Measurements from ENCODE around the gene FOXA1.

Gene FOXA1

DNA sequence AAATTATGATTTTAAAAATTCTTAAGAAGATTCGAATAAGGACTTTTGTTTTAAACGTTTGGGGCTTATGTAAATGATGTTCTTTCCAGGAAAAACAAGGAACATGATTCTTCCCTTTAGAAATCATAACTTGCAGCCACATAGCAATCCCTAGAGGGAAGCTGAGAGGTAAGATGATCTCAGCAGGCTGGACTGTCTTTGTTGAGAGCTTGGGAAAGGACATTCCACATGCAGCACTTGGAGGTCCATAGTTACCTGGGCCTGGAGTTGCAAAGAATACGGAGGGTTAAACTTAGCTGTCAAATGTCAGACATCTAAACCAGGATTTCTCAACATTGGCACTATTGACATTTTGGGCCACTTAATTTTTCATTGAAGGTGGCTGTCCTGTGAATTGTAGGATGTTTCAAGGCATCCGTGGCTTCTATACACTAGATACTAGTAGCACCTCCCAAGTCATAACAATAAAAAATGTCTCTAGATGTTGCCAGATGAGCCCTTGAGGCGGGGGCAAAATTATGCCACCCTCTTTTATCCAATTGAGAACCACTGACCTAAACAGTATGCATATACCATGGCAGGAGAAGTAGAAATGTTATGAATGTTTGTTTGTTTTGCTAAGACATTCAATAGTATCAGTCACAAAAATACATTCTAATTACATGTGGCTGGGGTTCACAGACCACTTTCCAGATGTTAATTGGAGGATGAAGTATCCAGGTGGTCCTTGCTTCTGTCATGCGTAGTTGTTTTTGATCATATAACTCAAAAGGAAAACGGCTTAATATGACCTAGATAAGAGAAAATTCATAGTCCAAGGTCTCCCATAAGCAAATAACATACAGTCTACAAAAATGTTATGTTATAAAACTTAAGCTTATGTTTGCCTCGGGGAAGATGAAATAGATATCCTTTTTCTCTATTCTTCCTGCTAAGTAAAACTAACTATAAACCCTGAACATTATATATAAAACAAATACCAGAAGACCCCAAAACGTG lies 30.8 kb upstream of the FOXA1 start:
- TF ChIP-seq, protein P1, sequence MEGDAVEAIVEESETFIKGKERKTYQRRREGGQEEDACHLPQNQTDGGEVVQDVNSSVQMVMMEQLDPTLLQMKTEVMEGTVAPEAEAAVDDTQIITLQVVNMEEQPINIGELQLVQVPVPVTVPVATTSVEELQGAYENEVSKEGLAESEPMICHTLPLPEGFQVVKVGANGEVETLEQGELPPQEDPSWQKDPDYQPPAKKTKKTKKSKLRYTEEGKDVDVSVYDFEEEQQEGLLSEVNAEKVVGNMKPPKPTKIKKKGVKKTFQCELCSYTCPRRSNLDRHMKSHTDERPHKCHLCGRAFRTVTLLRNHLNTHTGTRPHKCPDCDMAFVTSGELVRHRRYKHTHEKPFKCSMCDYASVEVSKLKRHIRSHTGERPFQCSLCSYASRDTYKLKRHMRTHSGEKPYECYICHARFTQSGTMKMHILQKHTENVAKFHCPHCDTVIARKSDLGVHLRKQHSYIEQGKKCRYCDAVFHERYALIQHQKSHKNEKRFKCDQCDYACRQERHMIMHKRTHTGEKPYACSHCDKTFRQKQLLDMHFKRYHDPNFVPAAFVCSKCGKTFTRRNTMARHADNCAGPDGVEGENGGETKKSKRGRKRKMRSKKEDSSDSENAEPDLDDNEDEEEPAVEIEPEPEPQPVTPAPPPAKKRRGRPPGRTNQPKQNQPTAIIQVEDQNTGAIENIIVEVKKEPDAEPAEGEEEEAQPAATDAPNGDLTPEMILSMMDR (conservative IDR thresholded peaks at IDR 0.05; ENCODE audit: low read depth, low read length) = no peak
- H3K4me3 ChIP-seq (ENCODE audit: low read depth, low read length) = no peak overlapping the region
- DNase-seq (ENCODE audit: low read depth) = peak; percentile 48

DNA sequence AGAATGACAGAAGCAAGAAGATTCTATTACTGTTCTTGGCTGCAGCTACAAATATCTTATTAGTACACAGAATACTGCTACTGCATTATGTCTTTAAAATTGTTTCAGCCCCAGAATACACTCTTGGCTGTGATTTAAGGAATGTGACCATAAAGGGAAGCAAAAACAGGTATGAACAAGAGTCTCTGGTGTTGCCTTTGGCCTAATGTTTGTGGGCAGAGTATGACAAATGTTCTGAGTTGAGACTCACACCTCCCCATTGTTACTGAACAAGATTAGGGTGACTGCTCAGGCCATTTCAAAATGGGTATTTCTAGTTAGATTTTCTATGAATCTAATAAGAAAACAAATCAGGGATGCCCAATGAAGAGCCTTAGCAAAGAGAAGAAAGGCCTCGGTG lies 28.9 kb upstream of the FOXA1 start:
- DNase-seq (ENCODE audit: low read depth) = no peak
- H3K4me3 ChIP-seq (ENCODE audit: low read depth, low read length) = no peak overlapping the region
- TF ChIP-seq, protein P1 (conservative IDR thresholded peaks at IDR 0.05; ENCODE audit: low read depth, low read length) = no peak

DNA sequence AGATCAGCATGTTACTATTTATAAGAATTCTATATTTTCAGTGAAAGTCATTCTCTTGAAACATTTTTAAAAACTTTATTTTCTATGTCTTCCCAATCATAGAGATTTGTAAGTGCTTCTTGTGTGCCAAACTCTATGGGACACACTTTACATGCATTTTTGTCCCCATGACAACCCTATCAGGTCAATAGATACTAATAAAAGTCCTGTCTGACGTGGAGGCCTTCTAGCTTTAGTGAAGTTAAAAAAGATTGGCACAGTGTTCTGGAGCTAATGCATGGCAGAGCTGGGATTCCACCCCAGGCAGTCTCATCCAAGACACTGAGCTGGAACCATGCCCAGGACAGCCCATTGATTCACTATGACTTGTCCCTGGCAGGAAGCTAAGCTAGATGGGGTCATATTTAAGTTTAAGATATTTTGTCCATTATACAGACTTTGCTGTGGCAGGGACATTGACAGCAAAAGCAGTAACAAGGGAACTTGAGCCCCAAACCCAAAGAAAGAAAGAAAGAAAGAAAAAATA lies 28.4 kb upstream of the FOXA1 start:
- DNase-seq (ENCODE audit: low read depth) = peak; percentile 71

DNA sequence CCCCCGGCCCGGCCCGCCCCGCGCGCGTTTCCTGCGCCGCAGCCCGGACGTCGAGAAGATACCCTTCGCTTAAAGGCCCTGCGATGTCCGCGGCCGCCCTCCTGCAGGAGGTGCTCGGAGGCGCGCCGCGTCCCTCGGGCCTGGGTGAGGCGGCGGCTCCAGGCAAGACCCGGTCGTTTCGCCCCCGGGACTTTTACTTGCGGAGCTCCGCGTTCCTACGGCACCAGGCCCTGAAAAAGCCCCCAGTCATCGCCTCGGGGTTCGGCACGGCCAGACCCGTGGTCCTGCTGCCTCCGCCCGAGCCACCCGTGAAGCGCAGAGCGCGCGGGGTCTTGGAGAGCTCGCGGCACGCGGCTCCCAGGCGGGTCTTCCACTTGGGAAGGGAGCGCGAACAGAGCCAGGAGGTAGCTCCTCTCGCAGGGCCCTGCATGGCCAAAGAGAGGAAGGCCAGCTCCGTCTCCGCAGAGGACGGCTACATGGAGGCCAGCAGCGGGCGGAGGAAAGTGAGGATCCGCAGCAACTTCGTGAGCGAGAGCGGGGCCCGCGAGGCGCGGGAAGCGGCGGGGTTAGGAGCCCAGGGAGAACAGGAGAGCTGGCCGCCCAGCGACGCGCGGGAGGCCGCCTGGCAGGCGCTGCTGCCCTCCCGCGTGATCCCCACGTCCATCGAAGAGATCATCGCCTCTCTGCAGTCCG lies 27.3 kb upstream of the FOXA1 start:
- H3K4me3 ChIP-seq (ENCODE audit: low read depth, low read length) = peak overlapping the region; percentile 60
- DNase-seq (ENCODE audit: low read depth) = peak; percentile 67
- TF ChIP-seq, protein P1 (conservative IDR thresholded peaks at IDR 0.05; ENCODE audit: low read depth, low read length) = no peak

More for the DNA sequence above, 28.4 kb upstream of the FOXA1 start:
- TF ChIP-seq, protein P1 (conservative IDR thresholded peaks at IDR 0.05; ENCODE audit: low read depth, low read length) = no peak
- H3K4me3 ChIP-seq (ENCODE audit: low read depth, low read length) = no peak overlapping the region

DNA sequence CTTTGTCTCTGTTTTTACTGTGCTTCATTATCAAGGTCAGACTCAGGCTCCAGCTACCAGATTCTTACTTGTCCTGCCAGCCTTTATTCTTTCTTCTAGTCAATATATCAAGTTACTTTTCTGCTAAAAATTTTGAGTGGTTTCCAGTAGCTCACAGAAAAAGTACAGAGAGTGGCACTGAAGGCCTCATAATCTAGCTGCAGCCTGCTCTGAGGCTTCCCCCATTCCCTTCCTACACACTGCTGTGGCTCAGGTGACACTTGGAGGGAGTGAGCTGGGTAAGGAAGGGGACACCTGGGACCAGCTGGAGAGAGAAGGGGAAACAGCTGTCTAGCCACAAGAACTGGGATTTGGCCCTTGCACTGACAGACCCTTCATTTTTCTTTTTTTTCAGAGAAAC lies 25.8 kb upstream of the FOXA1 start:
- no peak overlapping the region for H3K4me3 ChIP-seq (ENCODE audit: low read depth, low read length)
- DNase-seq (ENCODE audit: low read depth) = no peak
- TF ChIP-seq, protein P1 (conservative IDR thresholded peaks at IDR 0.05; ENCODE audit: low read depth, low read length) = no peak

DNA sequence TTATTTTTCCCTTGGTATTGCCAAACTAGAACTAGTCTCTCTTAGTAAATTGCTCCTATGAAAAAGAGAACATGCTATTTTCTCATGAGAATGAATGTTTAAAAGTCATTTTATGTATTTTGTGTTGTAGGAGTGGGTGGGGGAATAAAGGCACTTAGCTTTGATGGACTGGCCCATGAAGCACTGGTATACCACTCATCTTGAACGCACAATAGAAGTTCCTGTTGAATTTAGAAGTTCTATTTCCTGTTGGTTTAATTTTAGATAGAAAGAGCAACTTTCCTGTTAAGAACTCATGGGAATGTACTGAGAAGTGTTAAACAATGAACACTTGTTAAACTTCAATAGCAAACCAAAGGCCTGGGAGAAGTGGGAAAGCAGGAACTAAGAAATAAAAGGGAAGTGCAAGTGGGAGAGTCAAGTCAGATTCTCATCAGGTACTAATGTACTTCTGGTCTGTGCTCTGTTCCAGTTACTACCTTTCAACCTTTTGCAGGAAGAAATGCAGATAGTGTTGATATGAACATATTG lies 23.5 kb upstream of the FOXA1 start:
- TF ChIP-seq, protein P1 (conservative IDR thresholded peaks at IDR 0.05; ENCODE audit: low read depth, low read length) = no peak

More for the DNA sequence above, 23.5 kb upstream of the FOXA1 start:
- H3K4me3 ChIP-seq (ENCODE audit: low read depth, low read length) = no peak overlapping the region
- no peak for DNase-seq (ENCODE audit: low read depth)
